ENCODE measurements around the gene TRAPPC13. TPM values are rescaled to one million over a fixed set of nuclear protein-coding genes. Genes with fewer than 3 reads are reported as not detected.

Gene TRAPPC13
- total and polyA plus RNA-seq, 2 of the 13 experiments (the other 11 are each of a cell fraction or from before 2014, with no cell fraction given) = 8.4 to 19.6 TPM

DNA sequence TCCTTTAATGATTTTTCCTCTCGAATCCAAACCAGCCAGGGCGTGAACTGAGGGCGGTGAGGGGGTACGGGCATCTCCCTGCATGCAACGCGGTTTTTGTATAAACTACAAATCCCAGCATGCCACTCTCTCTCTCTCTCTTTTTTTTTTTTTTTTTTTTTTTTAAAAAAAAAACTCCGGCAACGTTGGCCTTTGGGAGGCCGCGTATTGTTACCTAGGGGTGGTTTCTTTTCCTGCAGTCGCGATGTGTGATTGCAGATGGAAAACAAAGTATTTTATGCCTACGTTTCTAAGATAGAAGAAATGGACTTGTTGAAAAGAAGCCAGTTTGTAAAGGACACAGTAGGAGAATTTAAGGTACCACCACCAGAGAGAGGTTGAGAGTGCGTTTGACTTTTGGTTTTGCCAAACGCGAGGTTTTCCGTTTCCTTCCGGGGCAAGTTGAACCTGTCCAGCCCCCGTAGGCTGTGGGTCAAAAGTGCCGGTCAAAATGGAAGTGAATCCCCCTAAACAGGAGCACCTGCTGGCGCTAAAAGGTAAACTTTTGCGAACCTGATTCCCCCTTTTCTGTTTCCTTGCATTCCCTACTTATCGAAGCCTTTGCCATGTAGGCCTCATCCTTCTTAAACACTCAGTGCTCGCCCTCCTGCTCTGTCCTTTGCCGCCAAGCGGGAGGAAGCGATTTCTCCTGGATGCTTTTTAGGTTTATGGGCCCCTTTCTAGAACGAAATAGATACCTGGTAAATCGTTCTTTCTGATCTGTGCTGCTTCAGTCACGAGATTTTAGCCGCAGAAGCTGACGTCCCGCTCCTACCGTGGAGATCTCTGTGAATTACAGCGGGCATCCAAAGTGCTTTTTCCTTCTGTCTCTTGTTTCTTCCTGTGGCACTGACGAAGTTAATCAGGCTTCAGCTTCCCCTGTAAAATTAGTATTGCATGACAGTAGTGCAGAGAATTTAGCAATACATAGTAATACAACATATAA, at the start of gene TRAPPC13, which contains the start of gene SHLD3 (continued):
- TF ChIP-seq NR2F6 (IDR thresholded peaks at IDR 0.05) = no peak
- peak; percentile 46; the same call in 1 of the 2 replicates for TF ChIP-seq NR2F6 (CRISPR knock-in tag; IDR thresholded peaks at IDR 0.05)
- TF ChIP-seq, protein P1, sequence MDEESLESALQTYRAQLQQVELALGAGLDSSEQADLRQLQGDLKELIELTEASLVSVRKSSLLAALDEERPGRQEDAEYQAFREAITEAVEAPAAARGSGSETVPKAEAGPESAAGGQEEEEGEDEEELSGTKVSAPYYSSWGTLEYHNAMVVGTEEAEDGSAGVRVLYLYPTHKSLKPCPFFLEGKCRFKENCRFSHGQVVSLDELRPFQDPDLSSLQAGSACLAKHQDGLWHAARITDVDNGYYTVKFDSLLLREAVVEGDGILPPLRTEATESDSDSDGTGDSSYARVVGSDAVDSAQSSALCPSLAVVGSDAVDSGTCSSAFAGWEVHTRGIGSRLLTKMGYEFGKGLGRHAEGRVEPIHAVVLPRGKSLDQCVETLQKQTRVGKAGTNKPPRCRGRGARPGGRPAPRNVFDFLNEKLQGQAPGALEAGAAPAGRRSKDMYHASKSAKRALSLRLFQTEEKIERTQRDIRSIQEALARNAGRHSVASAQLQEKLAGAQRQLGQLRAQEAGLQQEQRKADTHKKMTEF (CRISPR knock-in tag; IDR thresholded peaks at IDR 0.05) = peak; percentile 41; the same call in 1 of the 2 replicates
- no peak for TF ChIP-seq ZNF451 (CRISPR knock-in tag; IDR thresholded peaks at IDR 0.05)
- TF ChIP-seq, protein P2, sequence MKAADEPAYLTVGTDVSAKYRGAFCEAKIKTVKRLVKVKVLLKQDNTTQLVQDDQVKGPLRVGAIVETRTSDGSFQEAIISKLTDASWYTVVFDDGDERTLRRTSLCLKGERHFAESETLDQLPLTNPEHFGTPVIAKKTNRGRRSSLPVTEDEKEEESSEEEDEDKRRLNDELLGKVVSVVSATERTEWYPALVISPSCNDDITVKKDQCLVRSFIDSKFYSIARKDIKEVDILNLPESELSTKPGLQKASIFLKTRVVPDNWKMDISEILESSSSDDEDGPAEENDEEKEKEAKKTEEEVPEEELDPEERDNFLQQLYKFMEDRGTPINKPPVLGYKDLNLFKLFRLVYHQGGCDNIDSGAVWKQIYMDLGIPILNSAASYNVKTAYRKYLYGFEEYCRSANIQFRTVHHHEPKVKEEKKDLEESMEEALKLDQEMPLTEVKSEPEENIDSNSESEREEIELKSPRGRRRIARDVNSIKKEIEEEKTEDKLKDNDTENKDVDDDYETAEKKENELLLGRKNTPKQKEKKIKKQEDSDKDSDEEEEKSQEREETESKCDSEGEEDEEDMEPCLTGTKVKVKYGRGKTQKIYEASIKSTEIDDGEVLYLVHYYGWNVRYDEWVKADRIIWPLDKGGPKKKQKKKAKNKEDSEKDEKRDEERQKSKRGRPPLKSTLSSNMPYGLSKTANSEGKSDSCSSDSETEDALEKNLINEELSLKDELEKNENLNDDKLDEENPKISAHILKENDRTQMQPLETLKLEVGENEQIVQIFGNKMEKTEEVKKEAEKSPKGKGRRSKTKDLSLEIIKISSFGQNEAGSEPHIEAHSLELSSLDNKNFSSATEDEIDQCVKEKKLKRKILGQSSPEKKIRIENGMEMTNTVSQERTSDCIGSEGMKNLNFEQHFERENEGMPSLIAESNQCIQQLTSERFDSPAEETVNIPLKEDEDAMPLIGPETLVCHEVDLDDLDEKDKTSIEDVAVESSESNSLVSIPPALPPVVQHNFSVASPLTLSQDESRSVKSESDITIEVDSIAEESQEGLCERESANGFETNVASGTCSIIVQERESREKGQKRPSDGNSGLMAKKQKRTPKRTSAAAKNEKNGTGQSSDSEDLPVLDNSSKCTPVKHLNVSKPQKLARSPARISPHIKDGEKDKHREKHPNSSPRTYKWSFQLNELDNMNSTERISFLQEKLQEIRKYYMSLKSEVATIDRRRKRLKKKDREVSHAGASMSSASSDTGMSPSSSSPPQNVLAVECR (CRISPR knock-in tag; IDR thresholded peaks at IDR 0.05; ENCODE audit: borderline replicate concordance) = peak; percentile 50; the same call in 1 of the 2 replicates
- peak; percentile 53; the same call in 1 of the 2 replicates for TF ChIP-seq ZNF264 (CRISPR knock-in tag; IDR thresholded peaks at IDR 0.05)
- peak; percentile 32; the same call in 1 of the 2 replicates for TF ChIP-seq PHF21A (CRISPR knock-in tag; IDR thresholded peaks at IDR 0.05)
- no peak for TF ChIP-seq TBX3 (IDR thresholded peaks at IDR 0.05; ENCODE audit: borderline replicate concordance)
- TF ChIP-seq, protein P3, sequence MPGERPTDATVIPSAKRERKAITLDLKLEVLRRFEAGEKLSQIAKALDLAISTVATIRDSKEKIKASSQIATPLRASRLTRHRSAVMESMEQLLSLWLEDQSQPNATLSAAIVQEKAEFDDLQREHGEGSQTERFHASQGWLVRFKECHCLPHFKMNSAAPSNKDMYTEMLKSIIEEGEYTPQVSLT (CRISPR knock-in tag; IDR thresholded peaks at IDR 0.05; ENCODE audit: borderline replicate concordance, low read depth) = peak; percentile 48; the same call in 1 of the 2 replicates
- peak; percentile 74; the same call in 1 of the 2 replicates for TF ChIP-seq SIN3A (IDR thresholded peaks at IDR 0.05; ENCODE audit: borderline replicate concordance, low read depth, low read length)
- TF ChIP-seq IRF2 (CRISPR knock-in tag; IDR thresholded peaks at IDR 0.05) = peak; percentile 86; the same call in 1 of the 2 replicates
- peak; percentile 41; the same call in 1 of the 2 replicates for TF ChIP-seq RXRB (CRISPR knock-in tag; IDR thresholded peaks at IDR 0.05; ENCODE audit: borderline replicate concordance)
- TF ChIP-seq ZSCAN31 (CRISPR knock-in tag; IDR thresholded peaks at IDR 0.05; ENCODE audit: low read depth) = no peak
- TF ChIP-seq KDM2A (CRISPR knock-in tag; IDR thresholded peaks at IDR 0.05; ENCODE audit: borderline replicate concordance, low read depth) = peak; percentile 47; the same call in 1 of the 2 replicates
- TF ChIP-seq, protein P4, sequence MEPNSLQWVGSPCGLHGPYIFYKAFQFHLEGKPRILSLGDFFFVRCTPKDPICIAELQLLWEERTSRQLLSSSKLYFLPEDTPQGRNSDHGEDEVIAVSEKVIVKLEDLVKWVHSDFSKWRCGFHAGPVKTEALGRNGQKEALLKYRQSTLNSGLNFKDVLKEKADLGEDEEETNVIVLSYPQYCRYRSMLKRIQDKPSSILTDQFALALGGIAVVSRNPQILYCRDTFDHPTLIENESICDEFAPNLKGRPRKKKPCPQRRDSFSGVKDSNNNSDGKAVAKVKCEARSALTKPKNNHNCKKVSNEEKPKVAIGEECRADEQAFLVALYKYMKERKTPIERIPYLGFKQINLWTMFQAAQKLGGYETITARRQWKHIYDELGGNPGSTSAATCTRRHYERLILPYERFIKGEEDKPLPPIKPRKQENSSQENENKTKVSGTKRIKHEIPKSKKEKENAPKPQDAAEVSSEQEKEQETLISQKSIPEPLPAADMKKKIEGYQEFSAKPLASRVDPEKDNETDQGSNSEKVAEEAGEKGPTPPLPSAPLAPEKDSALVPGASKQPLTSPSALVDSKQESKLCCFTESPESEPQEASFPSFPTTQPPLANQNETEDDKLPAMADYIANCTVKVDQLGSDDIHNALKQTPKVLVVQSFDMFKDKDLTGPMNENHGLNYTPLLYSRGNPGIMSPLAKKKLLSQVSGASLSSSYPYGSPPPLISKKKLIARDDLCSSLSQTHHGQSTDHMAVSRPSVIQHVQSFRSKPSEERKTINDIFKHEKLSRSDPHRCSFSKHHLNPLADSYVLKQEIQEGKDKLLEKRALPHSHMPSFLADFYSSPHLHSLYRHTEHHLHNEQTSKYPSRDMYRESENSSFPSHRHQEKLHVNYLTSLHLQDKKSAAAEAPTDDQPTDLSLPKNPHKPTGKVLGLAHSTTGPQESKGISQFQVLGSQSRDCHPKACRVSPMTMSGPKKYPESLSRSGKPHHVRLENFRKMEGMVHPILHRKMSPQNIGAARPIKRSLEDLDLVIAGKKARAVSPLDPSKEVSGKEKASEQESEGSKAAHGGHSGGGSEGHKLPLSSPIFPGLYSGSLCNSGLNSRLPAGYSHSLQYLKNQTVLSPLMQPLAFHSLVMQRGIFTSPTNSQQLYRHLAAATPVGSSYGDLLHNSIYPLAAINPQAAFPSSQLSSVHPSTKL (CRISPR knock-in tag; IDR thresholded peaks at IDR 0.05) = peak; percentile 31; the same call in 1 of the 2 replicates
- no peak for TF ChIP-seq ATAD3A (CRISPR knock-in tag; IDR thresholded peaks at IDR 0.05)
- no peak for TF ChIP-seq ZNF562 (CRISPR knock-in tag; IDR thresholded peaks at IDR 0.05; ENCODE audit: borderline replicate concordance)
- TF ChIP-seq, protein P5, sequence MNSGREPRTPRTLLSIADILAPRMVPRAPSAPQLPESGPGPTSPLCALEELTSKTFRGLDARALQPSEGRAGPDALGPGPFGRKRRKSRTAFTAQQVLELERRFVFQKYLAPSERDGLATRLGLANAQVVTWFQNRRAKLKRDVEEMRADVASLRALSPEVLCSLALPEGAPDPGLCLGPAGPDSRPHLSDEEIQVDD (CRISPR knock-in tag; IDR thresholded peaks at IDR 0.05; ENCODE audit: borderline replicate concordance) = no peak
